ENCODE data around the gene SRMS. TPM values are rescaled to one million over a fixed set of nuclear protein-coding genes. Genes with fewer than 3 reads are reported as not detected.

The SRMS gene
- total and polyA plus RNA-seq, 2 of the 13 experiments (the other 11 are each of a cell fraction or from before 2014, with no cell fraction given), result not detected

- TF ChIP-seq ZBTB38 (CRISPR knock-in tag; IDR thresholded peaks at IDR 0.05) (no peak; the same call in 1 of the 2 replicates), NFE2L2 (IDR thresholded peaks at IDR 0.05; ENCODE audit: low read length) (no peak), FOSL2 (CRISPR knock-in tag; IDR thresholded peaks at IDR 0.05) (no peak), THAP11 (CRISPR knock-in tag; IDR thresholded peaks at IDR 0.05) (no peak), HNRNPK (IDR thresholded peaks at IDR 0.05; ENCODE audit: low read depth, low read length, poor library complexity, severe bottlenecking) (no peak), POGZ (CRISPR knock-in tag; IDR thresholded peaks at IDR 0.05) (no peak), RBM22 (optimal IDR thresholded peaks at IDR 0.05; ENCODE audit: low read length) (no peak), MAX (IDR thresholded peaks at IDR 0.05) (0 out of 2 replicates have a peak, but pooled peaks have one; percentile 26), SIX4 (CRISPR knock-in tag; IDR thresholded peaks at IDR 0.05) (no peak), TEF (CRISPR knock-in tag; IDR thresholded peaks at IDR 0.05) (no peak), RARG (CRISPR knock-in tag; IDR thresholded peaks at IDR 0.05; ENCODE audit: low read depth) (no peak), SALL1 (CRISPR knock-in tag; IDR thresholded peaks at IDR 0.05) (peak; percentile 27; the same call in 1 of the 2 replicates), HNRNPLL (IDR thresholded peaks at IDR 0.05; ENCODE audit: low read depth, low read length, poor library complexity, severe bottlenecking) (peak; percentile 70), SYNCRIP (IDR thresholded peaks at IDR 0.05; ENCODE audit: insufficient read depth, low read depth, low read length) (no peak)
- TF ChIP-seq, protein P1, sequence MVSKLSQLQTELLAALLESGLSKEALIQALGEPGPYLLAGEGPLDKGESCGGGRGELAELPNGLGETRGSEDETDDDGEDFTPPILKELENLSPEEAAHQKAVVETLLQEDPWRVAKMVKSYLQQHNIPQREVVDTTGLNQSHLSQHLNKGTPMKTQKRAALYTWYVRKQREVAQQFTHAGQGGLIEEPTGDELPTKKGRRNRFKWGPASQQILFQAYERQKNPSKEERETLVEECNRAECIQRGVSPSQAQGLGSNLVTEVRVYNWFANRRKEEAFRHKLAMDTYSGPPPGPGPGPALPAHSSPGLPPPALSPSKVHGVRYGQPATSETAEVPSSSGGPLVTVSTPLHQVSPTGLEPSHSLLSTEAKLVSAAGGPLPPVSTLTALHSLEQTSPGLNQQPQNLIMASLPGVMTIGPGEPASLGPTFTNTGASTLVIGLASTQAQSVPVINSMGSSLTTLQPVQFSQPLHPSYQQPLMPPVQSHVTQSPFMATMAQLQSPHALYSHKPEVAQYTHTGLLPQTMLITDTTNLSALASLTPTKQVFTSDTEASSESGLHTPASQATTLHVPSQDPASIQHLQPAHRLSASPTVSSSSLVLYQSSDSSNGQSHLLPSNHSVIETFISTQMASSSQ (IDR thresholded peaks at IDR 0.05; ENCODE audit: low read depth), result no peak
- TF ChIP-seq, protein P1 (CRISPR knock-in tag; IDR thresholded peaks at IDR 0.05; ENCODE audit: borderline replicate concordance), result no peak
- TF ChIP-seq, protein P2, sequence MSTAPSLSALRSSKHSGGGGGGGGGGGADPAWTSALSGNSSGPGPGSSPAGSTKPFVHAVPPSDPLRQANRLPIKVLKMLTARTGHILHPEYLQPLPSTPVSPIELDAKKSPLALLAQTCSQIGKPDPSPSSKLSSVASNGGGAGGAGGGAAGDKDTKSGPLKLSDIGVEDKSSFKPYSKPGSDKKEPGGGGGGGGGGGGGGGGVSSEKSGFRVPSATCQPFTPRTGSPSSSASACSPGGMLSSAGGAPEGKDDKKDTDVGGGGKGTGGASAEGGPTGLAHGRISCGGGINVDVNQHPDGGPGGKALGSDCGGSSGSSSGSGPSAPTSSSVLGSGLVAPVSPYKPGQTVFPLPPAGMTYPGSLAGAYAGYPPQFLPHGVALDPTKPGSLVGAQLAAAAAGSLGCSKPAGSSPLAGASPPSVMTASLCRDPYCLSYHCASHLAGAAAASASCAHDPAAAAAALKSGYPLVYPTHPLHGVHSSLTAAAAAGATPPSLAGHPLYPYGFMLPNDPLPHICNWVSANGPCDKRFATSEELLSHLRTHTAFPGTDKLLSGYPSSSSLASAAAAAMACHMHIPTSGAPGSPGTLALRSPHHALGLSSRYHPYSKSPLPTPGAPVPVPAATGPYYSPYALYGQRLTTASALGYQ (CRISPR knock-in tag; IDR thresholded peaks at IDR 0.05), result no peak
- TF ChIP-seq, protein P3, sequence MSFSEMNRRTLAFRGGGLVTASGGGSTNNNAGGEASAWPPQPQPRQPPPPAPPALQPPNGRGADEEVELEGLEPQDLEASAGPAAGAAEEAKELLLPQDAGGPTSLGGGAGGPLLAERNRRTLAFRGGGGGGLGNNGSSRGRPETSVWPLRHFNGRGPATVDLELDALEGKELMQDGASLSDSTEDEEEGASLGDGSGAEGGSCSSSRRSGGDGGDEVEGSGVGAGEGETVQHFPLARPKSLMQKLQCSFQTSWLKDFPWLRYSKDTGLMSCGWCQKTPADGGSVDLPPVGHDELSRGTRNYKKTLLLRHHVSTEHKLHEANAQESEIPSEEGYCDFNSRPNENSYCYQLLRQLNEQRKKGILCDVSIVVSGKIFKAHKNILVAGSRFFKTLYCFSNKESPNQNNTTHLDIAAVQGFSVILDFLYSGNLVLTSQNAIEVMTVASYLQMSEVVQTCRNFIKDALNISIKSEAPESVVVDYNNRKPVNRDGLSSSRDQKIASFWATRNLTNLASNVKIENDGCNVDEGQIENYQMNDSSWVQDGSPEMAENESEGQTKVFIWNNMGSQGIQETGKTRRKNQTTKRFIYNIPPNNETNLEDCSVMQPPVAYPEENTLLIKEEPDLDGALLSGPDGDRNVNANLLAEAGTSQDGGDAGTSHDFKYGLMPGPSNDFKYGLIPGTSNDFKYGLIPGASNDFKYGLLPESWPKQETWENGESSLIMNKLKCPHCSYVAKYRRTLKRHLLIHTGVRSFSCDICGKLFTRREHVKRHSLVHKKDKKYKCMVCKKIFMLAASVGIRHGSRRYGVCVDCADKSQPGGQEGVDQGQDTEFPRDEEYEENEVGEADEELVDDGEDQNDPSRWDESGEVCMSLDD (CRISPR knock-in tag; IDR thresholded peaks at IDR 0.05; ENCODE audit: borderline replicate concordance), result no peak
Measured at GRCh38 chr20:63495741-63496595, 51.6 kb downstream of the SRMS start (continued).
